ENCODE measurements around the gene OR13G1.

The OR13G1 gene

GRCh38 chr1:247638781-247639180 lies 40.8 kb downstream of the OR13G1 start:
- Mint-ChIP-seq H3K4me1 (peaks cover 4% of the 10 kb centered on the region), H3K36me3 (ENCODE audit: low read depth) (peaks cover 2% of the 10 kb centered on the region), H3K4me3 (peak overlapping the region; percentile 43), H3K9me3 (peaks cover 8% of the 10 kb centered on the region), H3K27me3 (peaks cover 26% of the 10 kb centered on the region), H3K27ac (no peak overlapping the region)
- ATAC-seq (no peak), DNase-seq (no peak)

DNA sequence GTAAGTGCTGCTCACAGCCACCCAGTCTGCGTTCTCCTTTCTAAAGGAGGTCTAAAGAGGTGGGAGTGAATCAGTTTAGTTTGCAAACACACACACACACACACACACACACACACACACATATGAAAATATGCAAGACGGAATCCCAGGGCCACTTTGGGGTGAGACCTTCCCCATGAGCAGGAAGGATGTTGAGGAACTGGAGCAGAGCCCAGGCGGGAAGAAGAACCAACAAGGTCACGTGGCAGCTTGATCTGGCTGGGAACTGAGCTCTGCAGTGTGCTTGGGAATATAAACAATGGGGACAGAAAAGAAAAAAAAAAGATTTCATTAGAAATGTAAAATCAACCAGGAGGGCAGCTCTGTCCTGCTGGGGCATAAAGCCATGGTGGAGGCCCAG lies 41.5 kb downstream of the OR13G1 start:
- Mint-ChIP-seq H3K4me3 (no peak overlapping the region), H3K27ac (no peak overlapping the region), H3K9me3 (peaks cover 8% of the 10 kb centered on the region), H3K4me1 (peaks cover 4% of the 10 kb centered on the region), H3K36me3 (ENCODE audit: low read depth) (peaks cover 2% of the 10 kb centered on the region), H3K27me3 (peaks cover 26% of the 10 kb centered on the region)
- DNase-seq (no peak), ATAC-seq (no peak)

DNA sequence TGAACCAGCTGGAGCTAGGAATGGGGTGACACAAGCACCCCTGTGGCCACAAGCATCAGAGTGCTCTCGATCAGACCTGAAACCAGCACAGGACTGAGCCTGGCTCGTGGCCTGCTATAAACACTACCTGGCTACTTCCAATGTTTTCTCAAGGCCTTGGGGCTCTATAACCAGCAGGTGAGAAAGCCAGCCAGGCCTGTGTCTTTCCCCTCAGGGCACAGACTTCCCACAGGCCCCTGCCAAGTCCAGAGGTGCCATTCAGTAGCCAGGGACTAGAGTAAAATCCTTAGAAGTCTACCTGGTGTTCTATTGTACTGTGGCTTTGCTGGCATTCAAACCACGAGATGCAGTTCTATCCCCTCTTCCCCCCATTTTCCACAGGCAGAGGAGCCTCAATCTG lies 51.6 kb downstream of the OR13G1 start:
- H3K36me3 Mint-ChIP-seq (ENCODE audit: low read depth) = no peaks in the 10 kb centered on the region
- DNase-seq = no peak
- no peaks in the 10 kb centered on the region for H3K9me3 Mint-ChIP-seq
- no peak for ATAC-seq
- H3K27ac Mint-ChIP-seq = no peak overlapping the region
- no peaks in the 10 kb centered on the region for H3K4me1 Mint-ChIP-seq
- H3K4me3 Mint-ChIP-seq = no peak overlapping the region
- peaks cover 3% of the 10 kb centered on the region for H3K27me3 Mint-ChIP-seq

All from activated naive CD8-positive, alpha-beta T cell treated with anti-CD3 and anti-CD28 coated beads, Interleukin-2, amount 50 U/mL, for 24 hours (primary cell).